ENCODE data around the gene ZNF891. TPM values are rescaled to one million over a fixed set of nuclear protein-coding genes. Genes with fewer than 3 reads are reported as not detected.

Gene ZNF891
- total and polyA plus RNA-seq, 2 of the 4 experiments (the other 2 are of a cell fraction), result 0.26 to 0.36 TPM

DNA sequence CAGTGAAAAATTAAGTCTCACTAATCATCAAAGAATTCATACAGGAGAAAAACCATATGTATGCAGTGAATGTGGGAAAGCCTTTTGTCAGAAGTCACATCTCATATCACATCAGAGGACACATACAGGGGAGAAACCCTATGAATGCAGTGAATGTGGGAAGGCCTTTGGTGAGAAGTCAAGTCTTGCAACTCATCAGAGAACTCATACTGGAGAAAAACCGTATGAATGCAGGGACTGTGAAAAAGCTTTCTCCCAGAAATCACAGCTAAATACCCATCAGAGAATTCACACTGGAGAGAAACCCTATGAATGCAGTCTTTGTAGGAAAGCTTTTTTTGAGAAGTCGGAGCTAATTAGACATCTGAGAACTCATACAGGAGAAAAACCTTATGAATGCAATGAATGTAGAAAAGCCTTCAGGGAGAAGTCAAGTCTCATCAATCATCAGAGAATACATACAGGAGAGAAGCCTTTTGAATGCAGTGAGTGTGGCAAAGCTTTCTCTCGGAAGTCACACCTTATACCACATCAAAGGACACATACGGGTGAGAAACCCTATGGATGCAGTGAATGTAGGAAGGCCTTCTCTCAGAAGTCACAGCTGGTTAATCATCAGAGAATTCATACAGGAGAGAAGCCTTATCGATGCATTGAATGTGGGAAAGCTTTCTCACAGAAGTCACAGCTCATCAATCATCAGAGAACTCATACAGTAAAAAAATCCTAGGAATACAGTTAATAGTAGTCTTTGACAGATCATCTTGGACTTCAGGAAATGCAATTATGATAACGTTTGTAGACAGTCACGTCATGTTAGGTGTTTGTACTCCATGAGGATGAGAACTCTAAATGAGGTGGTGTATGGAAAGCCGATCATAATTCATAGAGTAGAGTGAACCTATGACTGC lies 71.6 kb downstream of the ZNF891 start:
- BruUV-seq (replicated peaks), result no TSS peak
- H3K27ac ChIP-seq (ENCODE audit: insufficient read depth, low read length), result no peak overlapping the region
- H3K9me3 ChIP-seq (ENCODE audit: control insufficient read depth, insufficient read depth, low read length), result peaks cover 77% of the 10 kb centered on the region
- ATAC-seq (ENCODE audit: low read depth), result no peak
- H4K5ac ChIP-seq (ENCODE audit: low read depth, low read length), result no peak overlapping the region
- H3K9ac ChIP-seq (ENCODE audit: low read depth, low read length), result no peak overlapping the region
- no peak overlapping the region for H2AK9ac ChIP-seq (replicated peaks; ENCODE audit: low read depth, low read length, poor library complexity)
- no peak overlapping the region for H3K4me3 ChIP-seq (ENCODE audit: insufficient read depth, low read depth, low read length)
- H2AFZ ChIP-seq (replicated peaks; ENCODE audit: low read length, poor library complexity), result no peak overlapping the region
- H2BK15ac ChIP-seq (ENCODE audit: low read depth, low read length), result no peak overlapping the region
- no peak for TF ChIP-seq SMC3 (IDR thresholded peaks at IDR 0.05; ENCODE audit: low read depth, low read length)
- TF ChIP-seq CEBPB (IDR thresholded peaks at IDR 0.05; ENCODE audit: low read depth, low read length), result no peak
- TF ChIP-seq BHLHE40 (IDR thresholded peaks at IDR 0.05; ENCODE audit: low read depth, low read length), result no peak
- no peak for TF ChIP-seq MAZ (IDR thresholded peaks at IDR 0.05; ENCODE audit: borderline replicate concordance, low read depth, low read length)
- no peak for TF ChIP-seq RAD21 (IDR thresholded peaks at IDR 0.05; ENCODE audit: low read length)
- TF ChIP-seq, protein P1, sequence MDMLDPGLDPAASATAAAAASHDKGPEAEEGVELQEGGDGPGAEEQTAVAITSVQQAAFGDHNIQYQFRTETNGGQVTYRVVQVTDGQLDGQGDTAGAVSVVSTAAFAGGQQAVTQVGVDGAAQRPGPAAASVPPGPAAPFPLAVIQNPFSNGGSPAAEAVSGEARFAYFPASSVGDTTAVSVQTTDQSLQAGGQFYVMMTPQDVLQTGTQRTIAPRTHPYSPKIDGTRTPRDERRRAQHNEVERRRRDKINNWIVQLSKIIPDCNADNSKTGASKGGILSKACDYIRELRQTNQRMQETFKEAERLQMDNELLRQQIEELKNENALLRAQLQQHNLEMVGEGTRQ (IDR thresholded peaks at IDR 0.05; ENCODE audit: low read depth, low read length), result no peak
- no peak for TF ChIP-seq MAFK (IDR thresholded peaks at IDR 0.05; ENCODE audit: low read depth, low read length)
- no peak for TF ChIP-seq CHD1 (IDR thresholded peaks at IDR 0.05; ENCODE audit: low read depth, low read length)
- TF ChIP-seq, protein P2, sequence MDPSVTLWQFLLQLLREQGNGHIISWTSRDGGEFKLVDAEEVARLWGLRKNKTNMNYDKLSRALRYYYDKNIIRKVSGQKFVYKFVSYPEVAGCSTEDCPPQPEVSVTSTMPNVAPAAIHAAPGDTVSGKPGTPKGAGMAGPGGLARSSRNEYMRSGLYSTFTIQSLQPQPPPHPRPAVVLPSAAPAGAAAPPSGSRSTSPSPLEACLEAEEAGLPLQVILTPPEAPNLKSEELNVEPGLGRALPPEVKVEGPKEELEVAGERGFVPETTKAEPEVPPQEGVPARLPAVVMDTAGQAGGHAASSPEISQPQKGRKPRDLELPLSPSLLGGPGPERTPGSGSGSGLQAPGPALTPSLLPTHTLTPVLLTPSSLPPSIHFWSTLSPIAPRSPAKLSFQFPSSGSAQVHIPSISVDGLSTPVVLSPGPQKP (IDR thresholded peaks at IDR 0.05; ENCODE audit: borderline replicate concordance, low read depth, low read length), result no peak
- TF ChIP-seq RFX5 (IDR thresholded peaks at IDR 0.05; ENCODE audit: low read depth, low read length), result no peak
- TF ChIP-seq, protein P3, sequence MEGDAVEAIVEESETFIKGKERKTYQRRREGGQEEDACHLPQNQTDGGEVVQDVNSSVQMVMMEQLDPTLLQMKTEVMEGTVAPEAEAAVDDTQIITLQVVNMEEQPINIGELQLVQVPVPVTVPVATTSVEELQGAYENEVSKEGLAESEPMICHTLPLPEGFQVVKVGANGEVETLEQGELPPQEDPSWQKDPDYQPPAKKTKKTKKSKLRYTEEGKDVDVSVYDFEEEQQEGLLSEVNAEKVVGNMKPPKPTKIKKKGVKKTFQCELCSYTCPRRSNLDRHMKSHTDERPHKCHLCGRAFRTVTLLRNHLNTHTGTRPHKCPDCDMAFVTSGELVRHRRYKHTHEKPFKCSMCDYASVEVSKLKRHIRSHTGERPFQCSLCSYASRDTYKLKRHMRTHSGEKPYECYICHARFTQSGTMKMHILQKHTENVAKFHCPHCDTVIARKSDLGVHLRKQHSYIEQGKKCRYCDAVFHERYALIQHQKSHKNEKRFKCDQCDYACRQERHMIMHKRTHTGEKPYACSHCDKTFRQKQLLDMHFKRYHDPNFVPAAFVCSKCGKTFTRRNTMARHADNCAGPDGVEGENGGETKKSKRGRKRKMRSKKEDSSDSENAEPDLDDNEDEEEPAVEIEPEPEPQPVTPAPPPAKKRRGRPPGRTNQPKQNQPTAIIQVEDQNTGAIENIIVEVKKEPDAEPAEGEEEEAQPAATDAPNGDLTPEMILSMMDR (conservative IDR thresholded peaks at IDR 0.05; ENCODE audit: low read depth, low read length), result no peak
- H3K56ac ChIP-seq (ENCODE audit: extremely low read depth, insufficient read depth, low read length), result no peak overlapping the region
- CTCF ChIA-PET, result no interaction called here
- dilution Hi-C loops (cut with HindIII; ENCODE audit: low sequenced_read_pairs, unreplicated experiment), result no loop called here
- H3K9me1 ChIP-seq (ENCODE audit: insufficient read depth, low read length), result no peaks in the 10 kb centered on the region
- H3K79me1 ChIP-seq (ENCODE audit: low read depth in 1 of 2, low read length in 2 of 2), result no peaks in the 10 kb centered on the region
- H2BK120ac ChIP-seq (ENCODE audit: low read depth, low read length), result no peak overlapping the region
- in situ Hi-C loops (cut with MboI; ENCODE audit: low sequenced_read_pairs), result no loop called here
- no peaks in the 10 kb centered on the region for H4K20me1 ChIP-seq (ENCODE audit: insufficient read depth, low read length)
- H3K27me3 ChIP-seq (ENCODE audit: control insufficient read depth, insufficient read depth, low read length), result no peaks in the 10 kb centered on the region
- H3K36me3 ChIP-seq (ENCODE audit: control insufficient read depth, insufficient read depth, low read length), result peaks cover 31% of the 10 kb centered on the region
- H2BK5ac ChIP-seq (ENCODE audit: low read depth, low read length, poor library complexity, severe bottlenecking), result no peak overlapping the region
- peak; percentile 2 for DNase-seq
- H2AK5ac ChIP-seq (ENCODE audit: low read depth, low read length), result no peak overlapping the region
- no peak overlapping the region for H3K4me2 ChIP-seq (ENCODE audit: low read depth, low read length)
- H3K4ac ChIP-seq (ENCODE audit: low read depth, low read length), result no peak overlapping the region
- H3K18ac ChIP-seq (ENCODE audit: low read depth, low read length), result no peak overlapping the region
- no CpG with 5 or more reads among the region's 8 CpGs for WGBS, 2 experiments (ENCODE audit: extremely low coverage in 2 of 2, insufficient read length in 1 of 2)
- intact Hi-C loops (cut with micrococcal nuclease), result no loop called here
- POLR2A ChIA-PET (ENCODE audit: unreplicated experiment), result interaction anchor here (0.6 kb wide), 1 partner anchor 10 kb away, joined by 3 read pairs; no protein-coding TSS in a partner anchor
- H2BK20ac ChIP-seq (ENCODE audit: low read depth, low read length), result no peak overlapping the region
- H4K8ac ChIP-seq (ENCODE audit: low read depth in 2 of 2, low read length in 2 of 2), result no peak overlapping the region
- no peak overlapping the region for H3K23ac ChIP-seq (ENCODE audit: low read depth, low read length)
- H3K4me1 ChIP-seq (ENCODE audit: control insufficient read depth, insufficient read depth, low read length), result no peaks in the 10 kb centered on the region
- no peak overlapping the region for H4K91ac ChIP-seq (ENCODE audit: insufficient read depth, low read depth, low read length)
- no peak overlapping the region for H3K14ac ChIP-seq (replicated peaks; ENCODE audit: low read depth, low read length)
